Panc1 (cell line): ENCODE data around the gene ADPRS. TPM values are rescaled to one million over a fixed set of nuclear protein-coding genes. Genes with fewer than 3 reads are reported as not detected.

Experiments
- ATAC-seq: fragments of 200-7000 bp; cut with Tn5 transposase; 2 replicates; pipeline ENCODE4 v1.9.1; 2020; ENCODE audit warnings: mild to moderate bottlenecking, moderate library complexity
- BruUV-seq: library from RNA; stranded (reverse); fragments of 400-500 nt; replicated peaks from 2 replicates; lab custom pipeline; 2021; lab: Mats Ljungman, UMichigan
- CTCF ChIA-PET: fragments of 300-600 bp; sonication (Branson Sonifier 250); formaldehyde crosslinking; loops from one replicate; lab custom pipeline; 2022; ENCODE audit warnings: antibody characterized with exemption; lab: Charles Lee
- POLR2A ChIA-PET: fragments of 300-600 bp; sonication (Branson Sonifier 250); formaldehyde crosslinking; loops from one replicate; lab custom pipeline; 2022; ENCODE audit warnings: antibody characterized with exemption; lab: Charles Lee
- DNase-seq: peaks from one replicate; pipeline ENCODE4 v3.0.0-alpha.2; 2010; ENCODE audit warnings: low read depth, low spot score
- H3K27ac ChIP-seq: 2 replicates; pipeline ENCODE4 v1.5.1; 2011; ENCODE audit warnings: mild to moderate bottlenecking, low read length, inconsistent platforms
- H3K27me3 ChIP-seq: fragments of 200-500 bp; sonication (Bioruptor generic); 2 replicates; pipeline ENCODE4 v1.6.0; 2014; ENCODE audit warnings: low read length, inconsistent platforms; ENCODE audit not compliant: control insufficient read depth, insufficient read depth
- H3K36me3 ChIP-seq: fragments of 200-500 bp; sonication (Bioruptor generic); 2 replicates; pipeline ENCODE4 v1.5.1; 2014; ENCODE audit warnings: inconsistent platforms, mild to moderate bottlenecking, low read length, moderate library complexity; ENCODE audit not compliant: control insufficient read depth, insufficient read depth
- H3K4me1 ChIP-seq: 2 replicates; pipeline ENCODE4 v1.5.1; 2011; ENCODE audit warnings: inconsistent platforms, mild to moderate bottlenecking, low read length, moderate library complexity; ENCODE audit not compliant: control insufficient read depth, insufficient read depth
- H3K4me3 ChIP-seq, 2 experiments: 2 replicates each; pipeline ENCODE4 v1.5.1; 2011 to 2012; ENCODE audit warnings: low read depth in 2 of 2, low read length in 2 of 2, mild to moderate bottlenecking in 2 of 2, inconsistent platforms in 1 of 2, moderate library complexity in 1 of 2
- H3K9me3 ChIP-seq: fragments of 200-500 bp; sonication (Bioruptor generic); 2 replicates; pipeline ENCODE4 v1.5.1; 2014; ENCODE audit warnings: low read depth, mild to moderate bottlenecking, inconsistent platforms, low read length, moderate library complexity; ENCODE audit not compliant: control insufficient read depth, insufficient read depth
- POLR2AphosphoS5 ChIP-seq: IDR thresholded peaks from 2 replicates; pipeline ENCODE4 v1.6.1; 2012; ENCODE audit warnings: mild to moderate bottlenecking, low read depth, low read length, moderate library complexity
- SIN3A ChIP-seq: IDR thresholded peaks from 2 replicates; pipeline ENCODE4 v1.6.1; 2012; ENCODE audit warnings: low read depth, mild to moderate bottlenecking, low read length, moderate library complexity, borderline replicate concordance; ENCODE audit not compliant: insufficient read depth
- TCF7L2 ChIP-seq: IDR thresholded peaks from 2 replicates; pipeline ENCODE4 v1.6.1; 2011; ENCODE audit warnings: mild to moderate bottlenecking, low read depth, low read length, inconsistent platforms
- in situ Hi-C: cut with HindIII; loops from 2 replicates; pipeline ENCODE4 v1.10.0; 2016; ENCODE audit warnings: low sequenced_read_pairs, low pct_unique_long_range_greater_than_20kb
- intact Hi-C: fragments of 100-400 bp; cut with micrococcal nuclease; formaldehyde crosslinking; loops from one replicate; pipeline ENCODE4 v1.10.0; 2022; ENCODE audit not compliant: unreplicated experiment
- total RNA-seq: library from RNA; stranded (reverse); gene quantifications from one replicate; pipeline ENCODE4 v1.2.1, GENCODE V29; 2021; ENCODE audit not compliant: unreplicated experiment
- TF ChIP-seq, protein P1 (sequence below), 2 experiments: IDR thresholded peaks; 2 replicates each; pipeline ENCODE4 v1.6.1; 2011 to 2012; ENCODE audit warnings: low read depth in 2 of 2, control low read depth in 1 of 2, low read length in 1 of 2, mild to moderate bottlenecking in 1 of 2, moderate library complexity in 1 of 2; ENCODE audit not compliant: insufficient read depth in 1 of 2
- TF ChIP-seq, protein P2 (sequence below): fragments of 450-650 bp; IDR thresholded peaks from 2 replicates; pipeline ENCODE4 v1.5.1; 2017; ENCODE audit warnings: mild to moderate bottlenecking

Gene ADPRS
- total RNA-seq, 1 experiment from 2014 or later = 32.2 TPM

DNA sequence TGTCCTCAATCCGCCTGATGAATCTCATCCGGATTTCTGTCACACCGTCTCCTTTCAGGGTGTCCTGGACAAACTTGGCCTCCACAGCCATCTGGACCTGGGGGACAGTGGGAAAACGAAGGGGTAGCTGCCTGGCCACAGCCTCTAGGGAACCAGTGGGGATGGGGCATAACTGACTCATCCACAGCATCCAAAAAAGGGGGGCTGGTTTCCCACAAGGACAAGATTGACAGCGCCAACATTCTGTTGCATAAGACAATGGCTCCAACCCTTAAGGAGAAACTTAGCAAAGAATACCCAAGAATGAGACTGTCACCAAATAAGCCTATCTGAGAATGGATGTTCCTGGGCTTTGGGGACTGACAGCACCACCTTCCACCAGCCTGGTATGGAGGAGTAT, 48.5 kb downstream of the ADPRS start:
- H3K36me3 ChIP-seq = peaks cover 19% of the 10 kb centered on the region
- no peak for TF ChIP-seq SIN3A
- TF ChIP-seq TCF7L2 = no peak
- no peak for TF ChIP-seq POLR2AphosphoS5
- TF ChIP-seq, protein P1, sequence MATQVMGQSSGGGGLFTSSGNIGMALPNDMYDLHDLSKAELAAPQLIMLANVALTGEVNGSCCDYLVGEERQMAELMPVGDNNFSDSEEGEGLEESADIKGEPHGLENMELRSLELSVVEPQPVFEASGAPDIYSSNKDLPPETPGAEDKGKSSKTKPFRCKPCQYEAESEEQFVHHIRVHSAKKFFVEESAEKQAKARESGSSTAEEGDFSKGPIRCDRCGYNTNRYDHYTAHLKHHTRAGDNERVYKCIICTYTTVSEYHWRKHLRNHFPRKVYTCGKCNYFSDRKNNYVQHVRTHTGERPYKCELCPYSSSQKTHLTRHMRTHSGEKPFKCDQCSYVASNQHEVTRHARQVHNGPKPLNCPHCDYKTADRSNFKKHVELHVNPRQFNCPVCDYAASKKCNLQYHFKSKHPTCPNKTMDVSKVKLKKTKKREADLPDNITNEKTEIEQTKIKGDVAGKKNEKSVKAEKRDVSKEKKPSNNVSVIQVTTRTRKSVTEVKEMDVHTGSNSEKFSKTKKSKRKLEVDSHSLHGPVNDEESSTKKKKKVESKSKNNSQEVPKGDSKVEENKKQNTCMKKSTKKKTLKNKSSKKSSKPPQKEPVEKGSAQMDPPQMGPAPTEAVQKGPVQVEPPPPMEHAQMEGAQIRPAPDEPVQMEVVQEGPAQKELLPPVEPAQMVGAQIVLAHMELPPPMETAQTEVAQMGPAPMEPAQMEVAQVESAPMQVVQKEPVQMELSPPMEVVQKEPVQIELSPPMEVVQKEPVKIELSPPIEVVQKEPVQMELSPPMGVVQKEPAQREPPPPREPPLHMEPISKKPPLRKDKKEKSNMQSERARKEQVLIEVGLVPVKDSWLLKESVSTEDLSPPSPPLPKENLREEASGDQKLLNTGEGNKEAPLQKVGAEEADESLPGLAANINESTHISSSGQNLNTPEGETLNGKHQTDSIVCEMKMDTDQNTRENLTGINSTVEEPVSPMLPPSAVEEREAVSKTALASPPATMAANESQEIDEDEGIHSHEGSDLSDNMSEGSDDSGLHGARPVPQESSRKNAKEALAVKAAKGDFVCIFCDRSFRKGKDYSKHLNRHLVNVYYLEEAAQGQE (IDR thresholded peaks at IDR 0.05; ENCODE audit: insufficient read depth in 1 of 2, low read depth in 2 of 2, low read length in 1 of 2) = no peak
- TF ChIP-seq, protein P2, sequence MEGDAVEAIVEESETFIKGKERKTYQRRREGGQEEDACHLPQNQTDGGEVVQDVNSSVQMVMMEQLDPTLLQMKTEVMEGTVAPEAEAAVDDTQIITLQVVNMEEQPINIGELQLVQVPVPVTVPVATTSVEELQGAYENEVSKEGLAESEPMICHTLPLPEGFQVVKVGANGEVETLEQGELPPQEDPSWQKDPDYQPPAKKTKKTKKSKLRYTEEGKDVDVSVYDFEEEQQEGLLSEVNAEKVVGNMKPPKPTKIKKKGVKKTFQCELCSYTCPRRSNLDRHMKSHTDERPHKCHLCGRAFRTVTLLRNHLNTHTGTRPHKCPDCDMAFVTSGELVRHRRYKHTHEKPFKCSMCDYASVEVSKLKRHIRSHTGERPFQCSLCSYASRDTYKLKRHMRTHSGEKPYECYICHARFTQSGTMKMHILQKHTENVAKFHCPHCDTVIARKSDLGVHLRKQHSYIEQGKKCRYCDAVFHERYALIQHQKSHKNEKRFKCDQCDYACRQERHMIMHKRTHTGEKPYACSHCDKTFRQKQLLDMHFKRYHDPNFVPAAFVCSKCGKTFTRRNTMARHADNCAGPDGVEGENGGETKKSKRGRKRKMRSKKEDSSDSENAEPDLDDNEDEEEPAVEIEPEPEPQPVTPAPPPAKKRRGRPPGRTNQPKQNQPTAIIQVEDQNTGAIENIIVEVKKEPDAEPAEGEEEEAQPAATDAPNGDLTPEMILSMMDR = no peak
- POLR2A ChIA-PET = no interaction called here
- no peak overlapping the region for H3K27ac ChIP-seq
- H3K4me3 ChIP-seq = no peak overlapping the region
- in situ Hi-C loops (no loop called here), intact Hi-C loops (no loop called here)
- H3K4me1 ChIP-seq = peaks cover 3% of the 10 kb centered on the region; the same call in 1 of the 2 replicates
- ATAC-seq (no peak), DNase-seq (no peak)
- CTCF ChIA-PET = no interaction called here
- no peaks in the 10 kb centered on the region for H3K27me3 ChIP-seq
- H3K9me3 ChIP-seq = no peaks in the 10 kb centered on the region
- BruUV-seq = no TSS peak

DNA sequence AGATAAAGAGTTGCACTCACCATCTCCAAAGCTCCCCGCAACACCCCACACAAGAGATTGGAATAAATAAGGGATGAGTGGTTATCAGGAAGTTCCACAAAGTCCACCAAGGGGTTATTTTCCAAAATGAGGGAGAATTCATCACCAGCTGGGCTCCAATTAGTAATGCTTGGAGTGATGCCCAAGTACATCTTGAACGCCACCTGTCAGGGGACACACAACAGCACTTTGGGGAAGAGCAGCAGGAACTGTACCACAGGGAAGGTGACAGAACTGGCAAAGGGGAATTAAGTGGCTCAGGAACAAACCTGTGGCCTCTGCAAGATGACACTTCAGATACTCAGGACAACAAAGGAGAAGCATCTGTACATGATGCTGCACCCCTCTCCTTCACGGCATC, 49.1 kb downstream of the ADPRS start:
- Histone ChIP-seq H3K27me3 (no peaks in the 10 kb centered on the region), H3K36me3 (peaks cover 19% of the 10 kb centered on the region), H3K27ac (no peak overlapping the region), H3K4me1 (peaks cover 3% of the 10 kb centered on the region; the same call in 1 of the 2 replicates), H3K4me3 (no peak overlapping the region), H3K9me3 (no peaks in the 10 kb centered on the region)
- in situ Hi-C loops (no loop called here), intact Hi-C loops (no loop called here)
- TF ChIP-seq POLR2AphosphoS5 (no peak), SIN3A (no peak)
- TF ChIP-seq, protein P1 (IDR thresholded peaks at IDR 0.05; ENCODE audit: insufficient read depth in 1 of 2, low read depth in 2 of 2, low read length in 1 of 2) = no peak
- ChIA-PET POLR2A (no interaction called here), CTCF (no interaction called here)
- no TSS peak for BruUV-seq
- no peak for DNase-seq
- no peak for ATAC-seq
